ENCODE results near the gene GPD1L. TPM values are rescaled to one million over a fixed set of nuclear protein-coding genes. Genes with fewer than 3 reads are reported as not detected.
"Not testable (repeated sequence)": the region's sequence is repeated elsewhere in the genome, so short reads cannot be mapped to it uniquely, and the experiment has no call there.

Gene GPD1L
- total RNA-seq, 5 donors from 2014 or later (not counting 1 experiment from before 2014, with no cell fraction given) = 20.2 to 26.6 (median 21.1) TPM

GRCh38 chr3:32109256-32109655 is 2.8 kb downstream of the GPD1L start:
- CTCF ChIA-PET = no interaction called here
- no peak overlapping the region for H3K4me3 Mint-ChIP-seq

GRCh38 chr3:32110233-32110760 is 3.9 kb downstream of the GPD1L start:
- Mint-ChIP-seq H3K27ac (no peak overlapping the region), H3K9me3 (peaks cover 0 to 2% (median 0%) of the 10 kb centered on the region in 3 donors), H3K4me3 (no peak overlapping the region), H3K36me3 (peaks cover 4% of the 10 kb centered on the region), H3K27me3 (no peaks in the 10 kb centered on the region), H3K4me1 (peaks cover 70 to 73% (median 72%) of the 10 kb centered on the region in 3 donors)
- CTCF ChIA-PET = no interaction called here
- Histone ChIP-seq H3K27me3 (replicated peaks in 1 of 2; ENCODE audit: control insufficient read depth in 2 of 2, extremely low read depth in 1 of 2, insufficient read depth in 2 of 2, low read length in 1 of 2) (no peaks in the 10 kb centered on the region), H3K27ac (ENCODE audit: low read length) (no peak overlapping the region), H3K36me3 (ENCODE audit: control insufficient read depth in 2 of 2, extremely low read depth in 1 of 2, insufficient read depth in 1 of 2, low read length in 1 of 2) (no peaks in the 10 kb centered on the region), H3K4me3 (ENCODE audit: control insufficient read depth in 1 of 2, extremely low read depth in 1 of 2, low read length in 1 of 2) (no peak overlapping the region), H3K9me3 (no peaks in the 10 kb centered on the region), H3K4me1 (ENCODE audit: control insufficient read depth in 1 of 2, extremely low read depth in 1 of 2, insufficient read depth in 2 of 2, low read length in 2 of 2) (peaks cover 11 to 45% of the 10 kb centered on the region in 2 experiments)
- ATAC-seq (replicated peaks in 1 of 4) = no peak
- POLR2A ChIA-PET = no interaction called here
- DNase-seq = no peak
- WGBS (ENCODE audit: insufficient coverage) = 94% methylated on average over 2 of the region's 3 CpGs

More at GRCh38 chr3:32109256-32109655, 2.8 kb downstream of the GPD1L start:
- H3K36me3 ChIP-seq (ENCODE audit: control insufficient read depth in 2 of 2, extremely low read depth in 1 of 2, insufficient read depth in 1 of 2, low read length in 1 of 2) = no peaks in the 10 kb centered on the region
- Mint-ChIP-seq H3K27me3 (no peaks in the 10 kb centered on the region), H3K4me1 (peaks cover 60 to 64% (median 62%) of the 10 kb centered on the region in 3 donors), H3K27ac (peak overlapping the region in 1 of 2 donors; percentile 50), H3K9me3 (no peaks in the 10 kb centered on the region), H3K36me3 (peaks cover 4% of the 10 kb centered on the region)
- H3K9me3 ChIP-seq = no peaks in the 10 kb centered on the region
- no peak overlapping the region for H3K4me3 ChIP-seq (ENCODE audit: control insufficient read depth in 1 of 2, extremely low read depth in 1 of 2, low read length in 1 of 2)
- 69% methylated on average over 2 of the region's 2 CpGs for WGBS (ENCODE audit: insufficient coverage)
- POLR2A ChIA-PET = no interaction called here
- DNase-seq (no peak), ATAC-seq (replicated peaks in 1 of 4) (no peak)
- H3K27me3 ChIP-seq (replicated peaks in 1 of 2; ENCODE audit: control insufficient read depth in 2 of 2, extremely low read depth in 1 of 2, insufficient read depth in 2 of 2, low read length in 1 of 2) = no peaks in the 10 kb centered on the region
- H3K27ac ChIP-seq (ENCODE audit: low read length) = no peak overlapping the region
- peaks cover 11 to 45% of the 10 kb centered on the region in 2 experiments for H3K4me1 ChIP-seq (ENCODE audit: control insufficient read depth in 1 of 2, extremely low read depth in 1 of 2, insufficient read depth in 2 of 2, low read length in 2 of 2)

GRCh38 chr3:32111560-32111959 is 5.1 kb downstream of the GPD1L start:
- Mint-ChIP-seq H3K27ac (peak overlapping the region; percentile 23 to 36), H3K4me3 (no peak overlapping the region), H3K9me3 (peaks cover 0 to 3% (median 0%) of the 10 kb centered on the region in 3 donors), H3K36me3 (peaks cover 4% of the 10 kb centered on the region), H3K27me3 (no peaks in the 10 kb centered on the region), H3K4me1 (peaks cover 74 to 79% (median 75%) of the 10 kb centered on the region in 3 donors)
- Histone ChIP-seq H3K27me3 (replicated peaks in 1 of 2; ENCODE audit: control insufficient read depth in 2 of 2, extremely low read depth in 1 of 2, insufficient read depth in 2 of 2, low read length in 1 of 2) (no peaks in the 10 kb centered on the region), H3K4me1 (ENCODE audit: control insufficient read depth in 1 of 2, extremely low read depth in 1 of 2, insufficient read depth in 2 of 2, low read length in 2 of 2) (peaks cover 11 to 39% of the 10 kb centered on the region in 2 experiments), H3K36me3 (ENCODE audit: control insufficient read depth in 2 of 2, extremely low read depth in 1 of 2, insufficient read depth in 1 of 2, low read length in 1 of 2) (no peaks in the 10 kb centered on the region), H3K9me3 (no peaks in the 10 kb centered on the region), H3K4me3 (ENCODE audit: control insufficient read depth in 1 of 2, extremely low read depth in 1 of 2, low read length in 1 of 2) (no peak overlapping the region), H3K27ac (ENCODE audit: low read length) (no peak overlapping the region)
- WGBS (ENCODE audit: insufficient coverage) = 83% methylated on average over 1 of the region's 2 CpGs
- ATAC-seq (replicated peaks in 1 of 4) (no peak), DNase-seq (no peak)
- ChIA-PET CTCF (interaction anchor here in 1 of 2 donors (0.5 kb wide), 1 partner anchor 1480 kb away, joined by 3 read pairs; no protein-coding TSS in a partner anchor), POLR2A (no interaction called here)

- ChIA-PET POLR2A (interaction anchor here in 1 of 2 donors (0.5 kb wide), 1 partner anchor 776 kb away, joined by 3 read pairs; no protein-coding TSS in a partner anchor), CTCF (interaction anchor here (0.5 to 0.6 kb wide), 2 partner anchors 31 to 117 kb away, joined by 5 to 6 read pairs; no protein-coding TSS in a partner anchor)
- ATAC-seq (replicated peaks in 1 of 4) (no peak), DNase-seq (no peak)
- Histone ChIP-seq H3K4me3 (ENCODE audit: control insufficient read depth in 1 of 2, extremely low read depth in 1 of 2, low read length in 1 of 2) (no peak overlapping the region), H3K36me3 (ENCODE audit: control insufficient read depth in 2 of 2, extremely low read depth in 1 of 2, insufficient read depth in 1 of 2, low read length in 1 of 2) (no peaks in the 10 kb centered on the region), H3K9me3 (no peaks in the 10 kb centered on the region), H3K4me1 (ENCODE audit: control insufficient read depth in 1 of 2, extremely low read depth in 1 of 2, insufficient read depth in 2 of 2, low read length in 2 of 2) (peaks cover 9 to 25% of the 10 kb centered on the region in 2 experiments), H3K27ac (ENCODE audit: low read length) (peak overlapping the region; percentile 75), H3K27me3 (replicated peaks in 1 of 2; ENCODE audit: control insufficient read depth in 2 of 2, extremely low read depth in 1 of 2, insufficient read depth in 2 of 2, low read length in 1 of 2) (no peaks in the 10 kb centered on the region)
- Mint-ChIP-seq H3K27me3 (no peaks in the 10 kb centered on the region), H3K4me1 (peaks cover 78 to 82% (median 78%) of the 10 kb centered on the region in 3 donors), H3K9me3 (peaks cover 0 to 3% (median 0%) of the 10 kb centered on the region in 3 donors), H3K36me3 (peaks cover 4% of the 10 kb centered on the region), H3K4me3 (peak overlapping the region in 1 of 3 donors; percentile 75), H3K27ac (peak overlapping the region; percentile 87 to 96)
Measured at GRCh38 chr3:32113566-32113965, 7.1 kb downstream of the GPD1L start.

GRCh38 chr3:32113981-32114545 is 7.6 kb downstream of the GPD1L start:
- Mint-ChIP-seq H3K27ac (peak overlapping the region; percentile 87 to 96), H3K9me3 (peaks cover 0 to 3% (median 0%) of the 10 kb centered on the region in 3 donors), H3K36me3 (peaks cover 4% of the 10 kb centered on the region), H3K4me1 (peaks cover 78 to 85% (median 81%) of the 10 kb centered on the region in 3 donors), H3K4me3 (peak overlapping the region; percentile 71 to 84 (median 75)), H3K27me3 (no peaks in the 10 kb centered on the region)
- peak overlapping the region; percentile 75 for H3K27ac ChIP-seq (ENCODE audit: low read length)
- POLR2A ChIA-PET = interaction anchor here (0.5 to 0.6 kb wide), 2 partner anchors 31 to 777 kb away, joined by 3 read pairs; no protein-coding TSS in a partner anchor
- 100% methylated on average over 1 of the region's 3 CpGs for WGBS (ENCODE audit: insufficient coverage)
- H3K27me3 ChIP-seq (replicated peaks in 1 of 2; ENCODE audit: control insufficient read depth in 2 of 2, extremely low read depth in 1 of 2, insufficient read depth in 2 of 2, low read length in 1 of 2) = no peaks in the 10 kb centered on the region
- DNase-seq (no peak), ATAC-seq (replicated peaks in 1 of 4) (peak in 1 of 4 experiments; percentile 31)
- no peaks in the 10 kb centered on the region for H3K9me3 ChIP-seq
- H3K4me1 ChIP-seq (ENCODE audit: control insufficient read depth in 1 of 2, extremely low read depth in 1 of 2, insufficient read depth in 2 of 2, low read length in 2 of 2) = peaks cover 14 to 25% of the 10 kb centered on the region in 2 experiments
- no peaks in the 10 kb centered on the region for H3K36me3 ChIP-seq (ENCODE audit: control insufficient read depth in 2 of 2, extremely low read depth in 1 of 2, insufficient read depth in 1 of 2, low read length in 1 of 2)
- CTCF ChIA-PET = interaction anchor here (0.5 to 1.5 kb wide), 4 partner anchors 30 to 345 kb away, joined by 3 to 6 read pairs (median 4); no protein-coding TSS in a partner anchor
- peak overlapping the region; percentile 4 to 41 for H3K4me3 ChIP-seq (ENCODE audit: control insufficient read depth in 1 of 2, extremely low read depth in 1 of 2, low read length in 1 of 2)

GRCh38 chr3:32114546-32115386 is 8.3 kb downstream of the GPD1L start:
- ATAC-seq (replicated peaks in 1 of 4) = peak; percentile 78 to 81 (median 79)
- peak overlapping the region; percentile 4 to 41 for H3K4me3 ChIP-seq (ENCODE audit: control insufficient read depth in 1 of 2, extremely low read depth in 1 of 2, low read length in 1 of 2)
- H3K4me3 Mint-ChIP-seq = peak overlapping the region; percentile 71 to 84 (median 75)
- H3K27me3 ChIP-seq (replicated peaks in 1 of 2; ENCODE audit: control insufficient read depth in 2 of 2, extremely low read depth in 1 of 2, insufficient read depth in 2 of 2, low read length in 1 of 2); H3K27me3 Mint-ChIP-seq; H3K9me3 ChIP-seq; H3K36me3 Mint-ChIP-seq; H3K36me3 ChIP-seq (ENCODE audit: control insufficient read depth in 2 of 2, extremely low read depth in 1 of 2, insufficient read depth in 1 of 2, low read length in 1 of 2); H3K9me3 Mint-ChIP-seq: not testable (repeated sequence)
- peaks cover 78 to 85% (median 82%) of the 10 kb centered on the region in 3 donors for H3K4me1 Mint-ChIP-seq
- DNase-seq = peak; percentile 47 to 91 (median 69)
- H3K27ac ChIP-seq (ENCODE audit: low read length) = peak overlapping the region; percentile 75
- ChIA-PET POLR2A (interaction anchor here (0.6 to 0.9 kb wide), 3 partner anchors 12 to 570 kb away, joined by 3 to 4 read pairs (median 3); partner anchors contain the start of gene CNOT10 (in 1 of the 2)), CTCF (interaction anchor here (0.5 to 1.5 kb wide), 6 partner anchors 63 to 959 kb away, joined by 3 to 19 read pairs (median 5); no protein-coding TSS in a partner anchor)
- 5% methylated on average over 14 of the region's 19 CpGs for WGBS (ENCODE audit: insufficient coverage)
- peaks cover 21 to 28% of the 10 kb centered on the region in 2 experiments for H3K4me1 ChIP-seq (ENCODE audit: control insufficient read depth in 1 of 2, extremely low read depth in 1 of 2, insufficient read depth in 2 of 2, low read length in 2 of 2)
- peak overlapping the region; percentile 87 to 96 for H3K27ac Mint-ChIP-seq

Measured in T-cell (primary cell).